COLO829 (cell line): ENCODE measurements around the gene ATP13A3.
"Not testable (repeated sequence)": the region's sequence is repeated elsewhere in the genome, so short reads cannot be mapped to it uniquely, and the experiment has no call there.

Source experiments
- DNase-seq: peaks from one replicate; pipeline ENCODE4 v3.0.0; 2012; ENCODE audit warnings: low spot score

Gene ATP13A3

GRCh38 chr3:194486540-194487288, at the start of gene ATP13A3:
TSS of gene ATP13A3 (minus strand) at chr3:194487002. CDS start at chr3:194462190, 24,812 bp downstream.
- DNase-seq = peak; percentile 94

- DNase-seq = not testable (repeated sequence)
Measured at GRCh38 chr3:194535199-194535598, 48.4 kb upstream of the ATP13A3 start.

- DNase-seq = no peak
Measured at GRCh38 chr3:194534243-194534642, 47.4 kb upstream of the ATP13A3 start.

- DNase-seq = no peak
Measured at GRCh38 chr3:194532591-194532990, 45.8 kb upstream of the ATP13A3 start.

- no peak for DNase-seq
Measured at GRCh38 chr3:194527726-194528125, 40.9 kb upstream of the ATP13A3 start.

GRCh38 chr3:194526164-194526563, 39.4 kb upstream of the ATP13A3 start:
- DNase-seq = no peak

GRCh38 chr3:194522579-194523046, 35.8 kb upstream of the ATP13A3 start:
- DNase-seq = no peak

- DNase-seq = no peak
Measured at GRCh38 chr3:194521510-194522260, 34.9 kb upstream of the ATP13A3 start.

- not testable (repeated sequence) for DNase-seq
Measured at GRCh38 chr3:194520682-194521162, 33.9 kb upstream of the ATP13A3 start.

GRCh38 chr3:194520201-194520600, 33.4 kb upstream of the ATP13A3 start:
- DNase-seq = not testable (repeated sequence)

GRCh38 chr3:194518652-194519051, 31.9 kb upstream of the ATP13A3 start:
- DNase-seq = no peak

- no peak for DNase-seq
Measured at GRCh38 chr3:194517333-194517732, 30.5 kb upstream of the ATP13A3 start.

- DNase-seq = no peak
Measured at GRCh38 chr3:194514626-194515025, 27.8 kb upstream of the ATP13A3 start.

GRCh38 chr3:194512895-194513601, 26.2 kb upstream of the ATP13A3 start:
- no peak for DNase-seq

GRCh38 chr3:194508491-194509453, 22.0 kb upstream of the ATP13A3 start:
- DNase-seq = no peak

- no peak for DNase-seq
Measured at GRCh38 chr3:194507571-194507970, 20.8 kb upstream of the ATP13A3 start.

GRCh38 chr3:194505791-194506415, 19.1 kb upstream of the ATP13A3 start:
- no peak for DNase-seq

- DNase-seq = no peak
Measured at GRCh38 chr3:194504861-194505260, 18.1 kb upstream of the ATP13A3 start.

- no peak for DNase-seq
Measured at GRCh38 chr3:194504146-194504545, 17.3 kb upstream of the ATP13A3 start.

GRCh38 chr3:194503081-194503531, 16.3 kb upstream of the ATP13A3 start:
- no peak for DNase-seq

GRCh38 chr3:194500198-194500597, 13.4 kb upstream of the ATP13A3 start:
- no peak for DNase-seq
